Neural progenitor cell (in vitro differentiated cells): ENCODE measurements around the gene GNAQ. TPM values are rescaled to one million over a fixed set of nuclear protein-coding genes. Genes with fewer than 3 reads are reported as not detected.

Source experiments
- DNase-seq: peaks from one replicate; pipeline ENCODE4 v3.0.0-alpha.2; 2016; ENCODE audit warnings: low spot score
- H2AFZ ChIP-seq: fragments of 200-600 bp; sonication (generic); replicated peaks from 2 replicates; pipeline ENCODE4 v1.6.1; 2016; ENCODE audit warnings: antibody characterized with exemption
- H3F3A ChIP-seq: fragments of 200-600 bp; sonication (generic); 2 replicates; pipeline ENCODE4 v1.6.1; 2016; ENCODE audit warnings: antibody characterized with exemption, low read depth
- H3K27ac ChIP-seq: fragments of 200-600 bp; sonication (generic); 2 replicates; pipeline ENCODE4 v1.5.1; 2016; ENCODE audit warnings: mild to moderate bottlenecking
- H3K27me3 ChIP-seq: fragments of 200-600 bp; sonication (generic); 2 replicates; pipeline ENCODE4 v1.6.1; 2016; ENCODE audit warnings: mild to moderate bottlenecking, moderate library complexity
- H3K36me3 ChIP-seq: fragments of 200-600 bp; sonication (generic); 2 replicates; pipeline ENCODE4 v1.5.1; 2016
- H3K4me1 ChIP-seq: fragments of 200-600 bp; sonication (generic); 2 replicates; pipeline ENCODE4 v1.6.1; 2016; ENCODE audit warnings: mixed run types
- H3K4me2 ChIP-seq: fragments of 200-600 bp; sonication (generic); 2 replicates; pipeline ENCODE4 v1.6.1; 2016
- H3K4me3 ChIP-seq: fragments of 200-600 bp; sonication (generic); 2 replicates; pipeline ENCODE4 v1.5.1; 2016
- H3K79me2 ChIP-seq: fragments of 200-600 bp; sonication (generic); 2 replicates; pipeline ENCODE4 v1.6.1; 2016; ENCODE audit warnings: low read depth
- H3K9ac ChIP-seq: fragments of 200-600 bp; sonication (generic); 2 replicates; pipeline ENCODE4 v1.6.1; 2016
- H3K9me3 ChIP-seq: fragments of 200-600 bp; sonication (generic); 2 replicates; pipeline ENCODE4 v1.5.1; 2016; ENCODE audit warnings: low read depth
- H4K20me1 ChIP-seq: fragments of 200-600 bp; sonication (generic); 2 replicates; pipeline ENCODE4 v1.6.1; 2016; ENCODE audit warnings: low read depth
- H3K27ac Mint-ChIP-seq: 3 replicates; pipeline ENCODE4 v1.8.0; 2021; ENCODE audit warnings: mixed read lengths
- H3K27me3 Mint-ChIP-seq: 2 replicates; pipeline ENCODE4 v1.8.0; 2022; ENCODE audit warnings: low read depth, mild to moderate bottlenecking, inconsistent platforms, moderate library complexity, mixed read lengths; ENCODE audit not compliant: insufficient read depth
- H3K36me3 Mint-ChIP-seq: 3 replicates; pipeline ENCODE4 v1.8.0; 2021; ENCODE audit warnings: mixed read lengths
- H3K4me1 Mint-ChIP-seq: 3 replicates; pipeline ENCODE4 v1.8.0; 2021; ENCODE audit warnings: mixed read lengths
- H3K4me3 Mint-ChIP-seq: 3 replicates; pipeline ENCODE4 v1.8.0; 2021; ENCODE audit warnings: mild to moderate bottlenecking, moderate library complexity, mixed read lengths
- H3K9me3 Mint-ChIP-seq: 3 replicates; pipeline ENCODE4 v1.8.0; 2020; ENCODE audit warnings: mixed read lengths
- EZH2 ChIP-seq: fragments of 200-600 bp; sonication (generic); IDR thresholded peaks from 2 replicates; pipeline ENCODE4 v1.6.1; 2017; ENCODE audit warnings: antibody characterized with exemption, mild to moderate bottlenecking, moderate library complexity
- EZH2phosphoT487 ChIP-seq: fragments of 200-600 bp; sonication (generic); IDR thresholded peaks from 2 replicates; pipeline ENCODE4 v1.6.1; 2017; ENCODE audit warnings: antibody characterized with exemption
- total RNA-seq: library from RNA; depleted of rRNA; stranded (reverse); fragments of >200 nt; gene quantifications from 2 replicates; pipeline ENCODE4 v1.2.3, GENCODE V29; 2015; ENCODE audit warnings: low replicate concordance
- TF ChIP-seq, protein P1 (sequence below): fragments of 200-600 bp; sonication (generic); IDR thresholded peaks from 2 replicates; pipeline ENCODE4 v1.5.1; 2017; ENCODE audit warnings: antibody characterized with exemption, mild to moderate bottlenecking

GNAQ gene
- 38.2 and 87.9 TPM in 2 replicates for total RNA-seq

DNA sequence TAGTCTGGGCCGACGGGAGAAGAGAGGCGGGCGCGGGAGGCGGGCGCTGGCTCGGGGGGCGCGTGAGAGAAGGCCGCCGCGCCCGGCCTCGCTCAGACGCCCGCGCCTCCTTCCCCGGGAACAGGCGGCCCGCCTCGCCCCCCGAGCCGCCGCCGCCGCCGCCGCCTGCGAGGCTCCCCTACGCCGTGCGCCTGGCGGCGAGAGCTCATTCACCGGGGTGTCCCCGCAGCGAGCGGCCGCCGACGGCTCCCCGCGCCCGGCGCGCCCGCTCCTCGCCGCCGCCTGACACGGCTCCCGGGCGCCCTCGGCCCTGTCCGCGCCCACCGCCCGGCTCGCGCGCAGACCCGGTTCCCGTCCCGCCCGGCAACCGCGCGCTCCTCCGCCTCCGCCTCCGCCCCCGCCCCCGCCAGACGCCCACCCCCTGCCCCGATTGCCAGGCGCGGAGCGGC is at the start of gene GNAQ:
Gene GNAQ, minus strand, starts transcription at position 368 of the 449 bp plus-strand sequence. CDS start 576 bp downstream, outside the sequence.
- no peak for TF ChIP-seq EZH2
- no peak for TF ChIP-seq EZH2phosphoT487
- TF ChIP-seq, protein P1, sequence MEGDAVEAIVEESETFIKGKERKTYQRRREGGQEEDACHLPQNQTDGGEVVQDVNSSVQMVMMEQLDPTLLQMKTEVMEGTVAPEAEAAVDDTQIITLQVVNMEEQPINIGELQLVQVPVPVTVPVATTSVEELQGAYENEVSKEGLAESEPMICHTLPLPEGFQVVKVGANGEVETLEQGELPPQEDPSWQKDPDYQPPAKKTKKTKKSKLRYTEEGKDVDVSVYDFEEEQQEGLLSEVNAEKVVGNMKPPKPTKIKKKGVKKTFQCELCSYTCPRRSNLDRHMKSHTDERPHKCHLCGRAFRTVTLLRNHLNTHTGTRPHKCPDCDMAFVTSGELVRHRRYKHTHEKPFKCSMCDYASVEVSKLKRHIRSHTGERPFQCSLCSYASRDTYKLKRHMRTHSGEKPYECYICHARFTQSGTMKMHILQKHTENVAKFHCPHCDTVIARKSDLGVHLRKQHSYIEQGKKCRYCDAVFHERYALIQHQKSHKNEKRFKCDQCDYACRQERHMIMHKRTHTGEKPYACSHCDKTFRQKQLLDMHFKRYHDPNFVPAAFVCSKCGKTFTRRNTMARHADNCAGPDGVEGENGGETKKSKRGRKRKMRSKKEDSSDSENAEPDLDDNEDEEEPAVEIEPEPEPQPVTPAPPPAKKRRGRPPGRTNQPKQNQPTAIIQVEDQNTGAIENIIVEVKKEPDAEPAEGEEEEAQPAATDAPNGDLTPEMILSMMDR, result no peak
- H3K27me3 Mint-ChIP-seq, result peaks cover 6% of the 10 kb centered on the region
- H3K4me1 Mint-ChIP-seq, result peaks cover 28% of the 10 kb centered on the region
- no peaks in the 10 kb centered on the region for H3K9me3 Mint-ChIP-seq
- H3K79me2 ChIP-seq, result peaks cover 45% of the 10 kb centered on the region
- H3K27ac Mint-ChIP-seq, result peak within 1 kb of the TSS; percentile 98
- H3K36me3 Mint-ChIP-seq, result peaks cover 2% of the 10 kb centered on the region
- DNase-seq, result no peak
- peak within 1 kb of the TSS; percentile 95 for H3K27ac ChIP-seq
- peak within 1 kb of the TSS; percentile 83 for H3K4me2 ChIP-seq
- peak within 1 kb of the TSS; percentile 62 for H3K9ac ChIP-seq
- peak within 1 kb of the TSS; percentile 97 for H3K4me3 Mint-ChIP-seq
- peaks cover 41% of the 10 kb centered on the region for H4K20me1 ChIP-seq
- H3K4me1 ChIP-seq, result peaks cover 27% of the 10 kb centered on the region
- no peaks in the 10 kb centered on the region for H3K36me3 ChIP-seq
- H3K9me3 ChIP-seq, result no peaks in the 10 kb centered on the region
- H2AFZ ChIP-seq, result peak within 1 kb of the TSS; percentile 78
- no peaks in the 10 kb centered on the region for H3K27me3 ChIP-seq
- peaks cover 26% of the 10 kb centered on the region for H3F3A ChIP-seq
- peak within 1 kb of the TSS; percentile 92 for H3K4me3 ChIP-seq

DNA sequence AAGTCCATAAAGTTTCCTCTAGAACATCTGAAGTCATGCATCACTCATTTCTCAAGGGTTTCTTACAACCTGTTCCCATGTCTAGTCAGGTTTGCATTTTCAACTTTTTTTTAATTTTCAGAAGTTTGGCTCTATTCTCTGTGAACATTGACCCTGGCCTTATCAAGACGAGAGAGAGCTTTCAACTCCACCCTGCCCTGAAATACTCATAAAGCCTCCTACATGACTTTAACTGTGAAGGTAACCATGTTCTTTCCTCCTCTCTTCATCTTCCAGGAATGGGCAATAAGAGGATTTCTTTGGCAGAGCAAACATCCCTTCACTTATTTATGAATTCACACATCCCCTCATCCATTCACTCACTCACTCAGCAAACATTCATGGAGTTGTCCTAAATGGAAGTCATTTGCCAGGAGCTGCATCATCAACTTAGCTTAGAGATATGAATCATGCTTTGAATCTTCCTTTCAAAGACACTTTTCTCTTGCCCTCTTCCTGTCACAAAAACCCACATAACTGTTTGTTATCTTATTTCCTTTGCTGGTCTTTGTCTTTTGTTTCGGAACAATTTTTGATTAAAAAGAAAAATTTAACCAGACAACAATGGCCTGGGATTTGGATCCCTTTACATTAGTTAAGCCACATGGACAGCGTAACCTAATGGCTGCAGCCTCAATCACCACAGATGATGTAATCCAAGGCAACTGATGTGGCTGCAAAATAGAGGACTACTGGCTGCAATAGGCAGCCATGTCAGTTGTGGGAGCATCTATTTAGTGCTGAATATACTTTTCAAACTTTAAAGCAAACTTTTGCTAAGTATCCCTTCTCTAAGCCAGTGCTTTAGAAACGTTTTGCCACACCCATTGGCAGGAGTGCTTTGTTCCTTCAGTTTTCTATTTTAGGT is 43.0 kb upstream of the GNAQ start:
- Histone ChIP-seq H3K79me2 (no peaks in the 10 kb centered on the region), H3K4me1 (no peaks in the 10 kb centered on the region), H3K4me3 (no peak overlapping the region), H3K27me3 (no peaks in the 10 kb centered on the region), H3K4me2 (no peak overlapping the region), H4K20me1 (no peaks in the 10 kb centered on the region), H3F3A (no peaks in the 10 kb centered on the region), H3K9me3 (no peaks in the 10 kb centered on the region), H3K9ac (no peak overlapping the region), H3K27ac (no peak overlapping the region), H2AFZ (no peak overlapping the region), H3K36me3 (no peaks in the 10 kb centered on the region)
- Mint-ChIP-seq H3K36me3 (no peaks in the 10 kb centered on the region), H3K4me1 (no peaks in the 10 kb centered on the region), H3K9me3 (peaks cover 15% of the 10 kb centered on the region), H3K4me3 (no peak overlapping the region), H3K27me3 (peaks cover 2% of the 10 kb centered on the region), H3K27ac (no peak overlapping the region)
- TF ChIP-seq EZH2phosphoT487 (no peak), EZH2 (no peak)
- TF ChIP-seq, protein P1, result no peak
- DNase-seq, result no peak

- Mint-ChIP-seq H3K9me3 (peaks cover 6% of the 10 kb centered on the region), H3K27ac (no peak overlapping the region)
- H3K4me3 ChIP-seq, result no peak overlapping the region
Measured at GRCh38 chr9:78073722-78074121, 42.1 kb upstream of the GNAQ start.

More at GRCh38 chr9:78073722-78074121, 42.1 kb upstream of the GNAQ start:
- H3K36me3 ChIP-seq, result no peaks in the 10 kb centered on the region
- H3K27ac ChIP-seq, result no peak overlapping the region
- TF ChIP-seq EZH2 (no peak), EZH2phosphoT487 (no peak)
- TF ChIP-seq, protein P1, result no peak
- no peak overlapping the region for H2AFZ ChIP-seq
- no peaks in the 10 kb centered on the region for H3K9me3 ChIP-seq
- no peaks in the 10 kb centered on the region for H3K4me1 ChIP-seq
- no peaks in the 10 kb centered on the region for H3K36me3 Mint-ChIP-seq
- no peaks in the 10 kb centered on the region for H4K20me1 ChIP-seq
- H3K27me3 ChIP-seq, result no peaks in the 10 kb centered on the region
- no peak overlapping the region for H3K9ac ChIP-seq
- no peaks in the 10 kb centered on the region for H3K79me2 ChIP-seq
- no peak overlapping the region for H3K4me3 Mint-ChIP-seq
- H3K4me1 Mint-ChIP-seq, result no peaks in the 10 kb centered on the region
- DNase-seq, result no peak
- H3K4me2 ChIP-seq, result no peak overlapping the region
- H3K27me3 Mint-ChIP-seq, result peaks cover 2% of the 10 kb centered on the region
- H3F3A ChIP-seq, result no peaks in the 10 kb centered on the region
